ENCODE data around the gene ZNF57.
"Not testable (repeated sequence)": the region's sequence is repeated elsewhere in the genome, so short reads cannot be mapped to it uniquely, and the experiment has no call there.

ZNF57 gene

DNA sequence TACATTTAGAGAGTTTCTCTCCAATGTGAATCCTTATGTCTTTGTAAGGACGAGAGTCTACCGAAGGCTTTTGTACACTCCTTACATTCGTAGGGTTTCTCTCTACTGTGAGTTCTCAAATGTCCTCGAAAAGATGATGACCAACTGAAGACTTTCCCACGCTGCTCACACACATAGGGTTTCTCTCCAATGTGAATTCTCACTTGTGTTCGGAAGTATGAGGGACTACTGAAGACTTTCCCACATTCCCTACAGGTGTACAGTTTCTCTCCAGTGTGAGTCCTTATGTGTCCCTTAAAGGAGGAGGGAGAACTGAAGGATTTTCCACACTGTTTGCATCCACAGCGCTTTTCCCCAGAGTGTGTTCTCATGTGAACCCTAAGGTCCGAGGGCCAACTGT lies 4.0 kb upstream of the ZNF57 start:
- DNase-seq (ENCODE audit: low read depth), result no peak

- no peak for DNase-seq (ENCODE audit: low read depth)
These were observed 2.0 kb downstream of the ZNF57 start for GRCh38 chr19:2902590-2903218.

GRCh38 chr19:2903326-2903725 lies 2.6 kb downstream of the ZNF57 start:
- DNase-seq (ENCODE audit: low read depth), result not testable (repeated sequence)

DNA sequence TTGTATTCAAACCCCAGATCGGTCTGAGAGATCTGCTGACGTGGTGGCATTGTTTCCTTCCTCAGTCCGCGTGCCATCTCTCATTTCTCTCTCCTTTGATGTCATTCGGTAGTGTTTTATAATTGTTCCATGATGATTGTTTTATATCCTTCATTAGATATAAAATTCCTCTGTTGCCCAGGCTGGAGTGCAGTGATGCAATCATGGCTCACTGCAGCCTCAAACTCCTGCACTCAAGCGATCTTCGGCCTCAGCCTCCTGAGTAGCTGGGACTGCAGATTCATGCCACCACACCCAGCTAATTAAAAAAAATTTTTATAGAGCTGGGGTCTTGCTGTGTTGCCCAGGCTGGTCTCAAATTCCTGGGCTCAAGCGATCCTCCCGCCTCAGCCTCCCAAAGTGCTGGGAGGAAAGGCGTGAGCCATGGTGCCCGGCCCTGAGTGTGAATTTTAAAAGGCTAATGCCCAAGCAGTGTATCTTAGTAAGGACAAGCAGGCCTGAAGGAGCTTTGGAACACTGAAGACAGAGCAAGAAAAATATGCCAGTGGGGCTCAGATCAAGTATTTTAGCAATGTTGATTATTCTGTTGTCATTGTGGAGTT lies 5.3 kb downstream of the ZNF57 start:
- no peak for DNase-seq (ENCODE audit: low read depth)

DNA sequence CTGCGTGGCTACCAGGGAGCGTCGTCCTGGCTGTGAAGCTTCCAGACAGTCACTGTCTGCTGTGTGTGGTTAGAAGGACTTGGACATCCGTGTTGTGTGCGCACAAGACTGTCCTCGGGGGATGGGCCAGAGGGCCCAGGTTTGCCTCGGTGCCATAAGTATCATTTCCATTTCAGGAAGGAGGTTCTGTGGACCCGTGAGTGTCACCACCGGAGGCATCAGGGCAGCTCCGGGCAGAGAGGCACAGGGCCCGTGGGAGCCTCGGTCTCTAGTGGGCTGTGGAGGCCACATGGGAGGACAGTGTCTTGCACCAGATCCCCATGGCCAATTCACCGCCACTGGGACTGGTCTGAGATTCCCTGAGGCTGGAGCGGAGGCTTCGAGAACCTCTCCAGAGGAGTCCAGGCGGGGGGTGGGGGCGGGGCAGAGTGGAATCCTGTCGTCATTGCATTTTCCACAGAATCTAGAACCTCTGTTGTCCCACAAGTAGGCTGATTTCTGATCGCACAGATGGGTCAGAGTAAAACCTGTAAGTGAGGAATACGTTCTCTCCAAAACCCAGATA lies 6.0 kb downstream of the ZNF57 start:
- no peak for DNase-seq (ENCODE audit: low read depth)

- DNase-seq (ENCODE audit: low read depth), result no peak
These were observed 11.6 kb downstream of the ZNF57 start for GRCh38 chr19:2912306-2912705.

DNA sequence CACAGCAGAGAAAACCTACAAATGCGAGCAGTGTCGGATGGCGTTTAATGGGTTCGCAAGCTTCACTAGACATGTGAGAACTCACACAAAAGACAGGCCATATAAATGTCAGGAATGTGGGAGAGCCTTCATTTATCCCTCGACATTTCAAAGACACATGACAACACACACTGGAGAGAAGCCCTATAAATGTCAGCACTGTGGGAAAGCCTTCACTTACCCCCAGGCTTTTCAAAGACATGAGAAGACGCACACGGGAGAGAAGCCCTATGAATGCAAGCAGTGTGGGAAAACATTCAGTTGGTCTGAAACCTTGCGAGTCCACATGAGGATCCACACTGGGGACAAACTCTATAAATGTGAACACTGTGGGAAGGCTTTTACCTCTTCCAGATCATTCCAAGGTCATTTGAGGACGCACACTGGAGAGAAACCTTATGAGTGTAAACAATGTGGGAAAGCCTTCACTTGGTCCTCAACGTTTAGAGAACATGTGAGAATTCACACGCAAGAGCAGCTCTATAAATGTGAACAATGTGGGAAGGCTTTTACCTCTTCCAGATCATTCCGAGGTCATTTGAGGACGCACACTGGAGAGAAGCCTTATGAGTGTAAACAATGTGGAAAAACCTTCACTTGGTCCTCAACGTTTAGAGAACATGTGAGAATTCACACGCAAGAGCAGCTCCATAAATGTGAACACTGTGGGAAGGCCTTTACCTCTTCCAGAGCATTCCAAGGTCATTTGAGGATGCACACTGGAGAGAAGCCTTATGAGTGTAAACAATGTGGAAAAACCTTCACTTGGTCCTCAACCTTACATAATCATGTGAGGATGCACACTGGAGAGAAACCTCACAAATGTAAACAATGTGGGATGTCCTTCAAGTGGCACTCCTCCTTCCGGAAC lies 16.8 kb downstream of the ZNF57 start:
- no peak for DNase-seq (ENCODE audit: low read depth)

GRCh38 chr19:2922987-2923386 lies 22.3 kb downstream of the ZNF57 start:
- DNase-seq (ENCODE audit: low read depth), result no peak

GRCh38 chr19:2923510-2923909 lies 22.8 kb downstream of the ZNF57 start:
- DNase-seq (ENCODE audit: low read depth), result no peak

DNA sequence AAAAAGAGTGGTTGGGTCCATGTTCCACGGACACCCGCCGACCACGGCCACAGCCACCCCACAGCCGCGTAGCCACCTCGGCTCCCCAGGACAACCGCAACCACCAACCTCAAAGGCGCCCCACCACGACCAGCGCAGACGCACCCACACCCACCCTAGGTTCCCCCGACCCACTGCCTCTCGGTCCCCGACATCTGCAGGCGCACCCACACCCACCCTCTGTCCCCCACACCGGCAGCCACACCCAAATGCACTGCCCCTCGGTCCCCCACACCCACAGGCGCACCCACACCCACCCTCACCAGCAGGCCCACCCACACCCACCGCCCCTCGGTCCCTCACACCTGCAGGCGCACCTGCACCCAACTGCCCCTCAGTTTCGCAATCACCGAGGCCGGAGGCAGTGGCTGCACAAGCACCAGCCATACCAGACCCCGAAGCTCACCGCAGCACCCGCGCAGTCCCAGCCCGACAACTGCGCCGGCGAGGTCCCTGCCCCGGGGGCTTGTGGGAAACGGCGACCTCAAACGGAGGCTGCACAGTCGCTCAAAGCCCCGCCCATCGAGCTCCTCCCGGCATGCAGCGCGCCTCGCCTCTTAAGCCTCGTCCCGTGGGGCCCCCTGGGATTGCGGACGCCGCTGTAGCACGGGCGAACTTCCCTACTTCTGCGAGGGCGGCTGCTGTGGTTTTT lies 25.8 kb downstream of the ZNF57 start:
- DNase-seq (ENCODE audit: low read depth), result no peak

DNA sequence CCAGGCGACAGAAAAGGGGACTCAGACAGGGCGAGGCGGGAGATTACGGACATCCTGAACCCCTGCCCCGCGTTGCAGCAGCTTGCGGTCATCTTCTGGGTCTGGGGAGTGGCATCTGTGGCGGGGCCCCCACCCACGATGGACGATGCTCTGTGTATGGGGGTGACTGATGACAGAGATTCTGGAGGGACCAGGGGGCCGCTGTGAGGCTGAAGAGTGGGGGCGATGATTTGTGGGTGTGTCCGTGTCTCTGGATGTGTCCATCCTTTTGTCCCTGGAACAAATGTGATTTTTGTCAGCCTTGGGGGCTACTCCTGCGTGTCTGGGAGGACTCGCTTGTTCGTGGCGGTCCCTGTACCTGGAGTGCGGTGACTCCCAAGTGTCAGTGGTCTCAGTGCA lies 26.3 kb downstream of the ZNF57 start:
- DNase-seq (ENCODE audit: low read depth), result no peak

GRCh38 chr19:2933490-2933910 lies 32.8 kb downstream of the ZNF57 start:
- no peak for DNase-seq (ENCODE audit: low read depth)

DNA sequence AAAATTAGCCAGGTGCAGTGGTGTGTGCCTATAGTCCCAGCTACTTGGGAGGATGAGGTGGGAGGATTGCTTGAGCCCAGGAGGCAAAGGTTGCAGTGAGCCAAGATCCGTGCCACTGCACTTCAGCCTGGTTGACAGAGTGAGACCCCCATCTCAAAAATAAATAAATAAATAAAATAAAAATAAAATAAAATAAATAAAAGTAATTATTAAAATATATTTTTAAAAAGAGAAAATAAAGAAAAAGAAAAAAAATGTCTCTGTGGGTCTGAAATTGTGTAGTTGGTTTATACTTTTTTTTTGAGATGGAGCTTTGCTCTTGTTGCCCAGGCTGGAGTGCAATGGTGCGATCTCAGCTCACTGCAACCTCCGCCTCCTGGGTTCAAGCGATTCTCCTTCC lies 35.1 kb downstream of the ZNF57 start:
- not testable (repeated sequence) for DNase-seq (ENCODE audit: low read depth)

DNA sequence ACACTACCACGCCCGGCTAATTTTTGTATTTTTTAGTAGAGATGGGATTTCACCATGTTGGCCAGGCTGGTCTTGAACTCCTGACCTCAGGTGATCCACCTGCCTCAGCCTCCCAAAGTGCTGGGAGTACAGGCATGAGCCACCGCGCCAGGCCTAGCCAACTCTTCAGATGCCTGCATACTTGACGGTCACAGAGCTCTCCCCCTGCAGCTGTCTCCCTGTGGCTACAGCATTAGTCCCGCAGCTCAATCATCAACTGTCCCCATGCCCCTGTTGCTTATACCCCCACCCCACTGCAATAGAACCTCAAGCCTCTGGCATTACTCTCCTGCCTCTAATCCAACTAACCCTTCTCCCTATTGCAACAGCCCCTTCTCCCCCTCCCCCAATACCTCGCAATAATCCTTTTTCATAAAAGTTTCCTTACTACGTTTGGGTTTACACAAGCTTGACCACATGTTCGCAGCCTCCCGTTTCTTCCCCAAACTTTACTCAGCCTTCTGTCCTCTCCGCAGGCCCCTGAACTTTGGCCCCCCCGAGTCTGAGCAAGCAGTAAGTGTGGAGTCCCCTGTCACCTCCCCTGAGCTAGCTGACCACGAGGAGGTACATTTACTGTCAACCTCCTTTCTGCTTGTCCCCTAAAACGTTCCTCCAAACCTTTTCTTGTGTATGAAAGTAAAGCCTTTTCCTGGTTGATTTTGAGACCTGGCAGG lies 42.4 kb downstream of the ZNF57 start:
- DNase-seq (ENCODE audit: low read depth), result no peak

- no peak for DNase-seq (ENCODE audit: low read depth)
These were observed 43.7 kb downstream of the ZNF57 start for GRCh38 chr19:2944403-2944774.

DNA sequence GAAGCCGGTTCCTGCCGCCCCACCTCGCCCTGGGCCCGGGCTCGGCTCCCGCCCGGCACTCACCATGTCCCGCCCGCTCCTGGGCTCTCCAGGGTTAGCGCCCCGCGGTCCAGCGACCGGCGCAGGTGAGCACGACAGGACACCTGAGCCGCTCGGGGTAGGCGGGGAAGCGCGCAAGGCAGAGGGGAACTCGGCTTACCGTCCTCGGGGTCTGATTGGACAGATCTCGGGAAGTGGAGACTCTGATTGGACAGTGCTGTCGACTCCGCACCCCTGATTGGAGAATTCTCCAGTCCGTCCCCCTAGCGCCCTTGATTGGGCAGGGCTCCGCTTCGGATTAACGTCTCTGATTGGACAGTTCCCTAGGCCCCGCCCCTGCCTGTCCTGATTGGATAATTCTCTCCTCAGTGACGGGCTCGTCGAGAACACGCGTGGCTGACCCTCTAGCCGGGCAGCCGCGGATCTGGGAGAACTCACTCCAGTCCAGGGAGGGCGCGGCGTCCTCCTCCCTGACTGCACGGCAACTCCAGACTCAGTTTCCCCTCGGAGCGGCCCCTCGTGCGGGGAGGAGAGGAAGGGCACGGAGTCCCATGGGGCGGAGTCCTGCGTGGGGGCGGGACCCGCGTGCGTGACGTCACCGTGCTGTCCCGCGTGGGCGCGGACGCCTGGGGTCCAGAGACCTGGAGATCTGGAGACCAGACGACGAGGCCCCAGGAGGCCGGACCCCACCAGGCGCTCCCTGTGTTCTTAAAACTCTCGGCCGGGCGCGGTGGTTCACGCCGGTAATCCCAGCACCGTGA lies 44.2 kb downstream of the ZNF57 start, which contains the start of gene ZNF77:
ZNF77 (minus strand) TSS at position 197 of the 800 bp plus-strand sequence; CDS start at position 66, 131 bp downstream.
- peak; percentile 98 for DNase-seq (ENCODE audit: low read depth)

DNA sequence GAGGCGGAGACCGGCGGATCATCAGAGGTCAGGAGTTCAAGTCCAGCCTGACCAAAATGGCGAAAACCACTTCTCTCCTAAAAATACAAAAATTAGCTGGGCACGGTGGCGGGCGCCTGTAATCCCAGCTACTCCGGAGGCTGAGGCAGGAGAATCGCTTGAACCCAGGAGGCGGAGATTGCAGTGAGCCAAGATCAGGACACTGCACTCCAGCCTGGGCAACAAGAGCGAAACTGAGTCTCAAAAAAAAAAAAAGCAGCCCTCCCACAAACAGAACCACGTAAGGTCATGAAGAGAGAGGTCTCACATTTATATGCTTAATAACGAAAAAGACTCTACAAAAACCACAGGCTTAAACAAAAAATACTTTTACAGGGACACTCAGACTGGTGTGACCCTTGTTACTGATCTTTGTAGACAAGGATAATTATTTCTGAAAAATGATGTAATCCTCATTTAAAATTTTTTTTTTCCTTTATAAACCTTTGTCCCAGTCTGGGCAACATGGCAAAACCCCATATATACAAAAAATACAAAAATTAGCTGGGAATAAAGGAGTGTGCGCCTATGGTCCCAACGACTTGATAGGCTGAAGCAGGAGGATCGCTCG lies 45.0 kb downstream of the ZNF57 start:
- no peak for DNase-seq (ENCODE audit: low read depth)

DNA sequence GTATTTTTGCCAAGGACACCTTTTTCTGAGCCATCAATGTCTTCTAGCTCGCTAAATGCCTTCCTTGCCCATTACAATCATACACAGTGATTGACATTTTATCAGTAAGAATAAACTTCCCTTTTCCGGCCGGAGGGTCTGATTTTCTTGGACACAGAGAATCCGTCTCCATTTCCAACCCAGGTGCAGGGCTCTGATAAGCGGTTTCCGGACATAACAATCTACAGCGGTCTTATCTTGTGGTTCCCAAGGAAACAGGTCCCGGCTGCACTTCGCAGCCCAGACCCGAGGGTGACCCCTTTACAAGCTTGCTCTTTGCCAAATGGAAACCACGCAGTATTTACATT lies 49.2 kb downstream of the ZNF57 start:
- DNase-seq (ENCODE audit: low read depth), result no peak

GRCh38 chr19:2950286-2951124 lies 49.8 kb downstream of the ZNF57 start:
- peak; percentile 100 for DNase-seq (ENCODE audit: low read depth)
